NCI-H1105 (cell line): Measurements from ENCODE around the gene INTU.
A peak's percentile ranks its signal among the peaks of the same experiment; 100 is the strongest.
"Not testable (repeated sequence)": the region's sequence is repeated elsewhere in the genome, so short reads cannot be mapped to it uniquely, and the experiment has no call there.

ENCODE experiments used
- DNase-seq: peaks from one replicate; lab custom pipeline; 2025; lab: John Stamatoyannopoulos, UW

Gene INTU

DNA sequence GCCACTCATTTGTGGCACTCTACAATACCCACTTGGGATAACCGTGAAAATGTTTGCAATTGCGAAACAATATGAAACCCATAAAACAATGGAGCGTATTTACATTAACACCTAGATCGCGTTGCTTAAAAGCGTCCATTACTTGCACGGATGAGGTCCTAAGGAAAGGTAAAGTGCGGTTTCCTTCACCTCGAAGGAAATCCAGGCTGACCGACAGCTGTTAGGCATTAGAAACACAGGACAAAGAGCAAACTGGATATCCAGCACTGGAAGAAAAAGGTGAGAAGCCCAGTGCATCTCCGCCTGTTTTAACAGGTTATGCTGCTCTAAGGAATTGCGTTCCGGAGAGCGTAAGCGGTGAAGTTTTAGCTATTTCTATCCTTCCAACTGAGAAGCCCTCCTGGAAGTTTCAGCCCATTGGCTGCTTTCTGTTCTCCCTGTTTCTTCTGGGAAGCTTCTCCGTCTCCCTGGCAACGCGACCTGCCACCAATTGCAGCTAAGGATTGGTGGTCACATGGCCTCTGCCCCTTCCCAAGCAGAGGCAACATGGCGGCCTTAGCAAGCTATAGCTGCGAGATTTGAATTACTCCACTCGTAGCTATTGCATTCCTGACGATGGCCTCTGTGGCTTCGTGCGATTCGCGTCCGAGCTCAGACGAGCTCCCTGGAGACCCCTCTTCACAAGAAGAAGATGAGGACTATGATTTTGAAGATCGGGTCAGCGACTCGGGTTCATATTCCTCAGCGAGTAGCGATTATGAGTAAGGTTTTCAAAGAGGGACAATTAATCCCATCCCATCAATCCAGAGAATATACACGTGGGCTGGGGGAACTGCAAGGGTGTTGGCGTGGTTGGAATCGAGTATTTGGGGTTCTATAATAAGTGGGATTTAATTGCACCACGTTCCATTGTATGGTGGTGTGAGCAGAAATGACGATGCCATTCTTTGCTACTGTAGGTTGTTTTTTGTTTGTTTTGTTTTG is at the start of gene INTU:
INTU (plus strand) TSS at position 538 of the 984 bp plus-strand sequence; CDS start at position 616, 78 bp downstream.
- peak; percentile 80 for DNase-seq

DNA sequence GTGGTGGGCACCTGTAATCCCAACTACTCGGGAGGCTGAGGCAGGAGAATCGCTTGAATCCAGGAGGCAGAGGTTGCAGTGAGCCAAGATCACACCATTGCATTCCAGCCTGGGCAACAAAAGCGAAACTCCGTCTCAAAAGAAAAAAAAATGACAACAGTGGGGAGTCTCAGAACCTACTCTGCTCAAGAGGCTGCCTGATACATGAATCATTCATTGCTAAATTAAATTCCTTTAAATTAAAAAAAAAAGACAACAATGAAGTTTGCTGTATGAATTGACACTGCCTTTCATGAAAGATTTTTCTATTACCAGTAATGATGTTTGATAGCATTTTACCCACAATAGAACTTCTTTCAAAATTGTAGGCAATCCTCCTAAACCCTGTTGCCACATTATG is 46.3 kb upstream of the INTU start:
- not testable (repeated sequence) for DNase-seq

DNA sequence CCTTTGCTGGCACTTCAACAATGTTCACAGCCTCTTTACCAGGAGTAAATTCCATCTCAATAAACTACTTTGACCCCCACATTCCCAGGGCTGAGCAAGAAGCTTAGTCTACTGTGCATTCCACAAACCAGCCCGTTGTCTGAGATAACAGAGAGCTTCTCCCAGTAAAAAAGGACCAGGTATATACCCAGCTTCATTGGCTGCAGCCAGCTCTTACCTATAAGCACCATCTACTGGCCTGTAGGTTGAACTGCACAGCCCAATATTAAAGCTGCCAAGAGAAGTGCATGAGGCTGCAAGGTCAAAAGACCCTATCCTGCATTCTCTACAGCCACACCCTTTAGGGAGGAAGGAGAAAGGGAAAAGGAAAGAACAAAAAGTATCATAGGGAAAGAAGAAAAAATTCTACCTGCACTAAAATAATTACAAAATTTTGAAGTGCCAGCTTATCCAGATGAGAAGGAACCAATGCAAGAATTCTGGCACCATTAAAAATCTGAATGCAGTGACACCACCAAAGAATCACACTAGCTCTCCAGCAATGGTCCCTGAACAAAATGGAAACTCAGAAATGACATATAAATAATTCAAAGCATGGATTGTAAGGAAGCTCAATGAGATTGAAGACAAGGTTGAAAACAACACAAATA is 45.7 kb upstream of the INTU start:
- no peak for DNase-seq

DNA sequence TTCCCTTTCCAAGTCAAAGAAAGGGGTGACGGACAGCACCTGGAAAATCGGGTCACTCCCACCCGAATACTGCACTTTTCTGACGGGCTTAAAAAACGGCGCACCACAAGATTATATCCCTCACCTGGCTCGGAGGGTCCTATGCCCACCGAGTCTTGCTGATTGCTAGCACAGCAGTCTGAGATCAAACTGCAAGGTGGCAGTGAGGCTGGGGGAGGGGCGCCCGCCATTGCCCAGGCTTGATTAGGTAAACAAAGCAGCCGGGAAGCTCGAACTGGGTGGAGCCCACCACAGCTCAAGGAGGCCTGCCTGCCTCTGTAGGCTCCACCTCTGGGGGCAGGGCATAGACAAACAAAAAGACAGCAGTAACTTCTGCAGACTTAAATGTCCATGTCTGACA is 43.6 kb upstream of the INTU start:
- not testable (repeated sequence) for DNase-seq

DNA sequence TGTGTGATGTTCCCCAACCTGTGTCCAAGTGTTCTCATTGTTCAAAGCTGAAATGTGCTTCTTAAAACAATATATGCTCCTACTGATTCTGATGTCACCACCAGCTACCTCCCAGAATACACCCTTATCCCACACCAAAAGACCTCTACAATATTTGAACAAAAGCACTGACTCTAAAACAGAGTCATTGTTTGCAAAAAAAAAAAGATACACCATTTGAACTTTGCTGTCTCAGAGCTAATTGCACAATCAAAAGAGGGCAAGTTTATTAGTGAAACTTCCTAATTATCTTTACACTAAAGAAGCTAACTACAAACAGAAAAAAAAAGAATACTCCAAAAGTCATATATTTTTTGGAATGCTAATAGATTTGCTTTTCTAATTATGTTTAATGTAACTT is 34.1 kb upstream of the INTU start:
- DNase-seq: no peak

DNA sequence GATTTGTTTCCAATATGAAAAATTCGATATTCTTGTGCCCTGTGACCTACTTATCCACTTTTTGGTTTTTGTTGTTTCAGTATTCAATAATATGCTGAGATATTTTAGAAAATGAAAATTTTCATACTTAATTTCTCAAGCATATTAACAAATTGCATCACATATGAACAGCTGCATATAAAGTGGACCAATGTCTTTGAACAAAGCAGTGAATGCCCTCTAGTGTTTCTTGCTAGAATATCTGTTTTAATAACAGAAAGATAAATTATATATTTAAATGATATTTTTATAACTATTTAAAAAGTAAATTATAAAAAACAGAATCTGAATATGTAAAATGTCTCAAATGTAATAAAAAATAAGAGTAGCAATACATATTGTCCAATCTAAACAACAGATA is 31.7 kb upstream of the INTU start:
- no peak for DNase-seq

DNA sequence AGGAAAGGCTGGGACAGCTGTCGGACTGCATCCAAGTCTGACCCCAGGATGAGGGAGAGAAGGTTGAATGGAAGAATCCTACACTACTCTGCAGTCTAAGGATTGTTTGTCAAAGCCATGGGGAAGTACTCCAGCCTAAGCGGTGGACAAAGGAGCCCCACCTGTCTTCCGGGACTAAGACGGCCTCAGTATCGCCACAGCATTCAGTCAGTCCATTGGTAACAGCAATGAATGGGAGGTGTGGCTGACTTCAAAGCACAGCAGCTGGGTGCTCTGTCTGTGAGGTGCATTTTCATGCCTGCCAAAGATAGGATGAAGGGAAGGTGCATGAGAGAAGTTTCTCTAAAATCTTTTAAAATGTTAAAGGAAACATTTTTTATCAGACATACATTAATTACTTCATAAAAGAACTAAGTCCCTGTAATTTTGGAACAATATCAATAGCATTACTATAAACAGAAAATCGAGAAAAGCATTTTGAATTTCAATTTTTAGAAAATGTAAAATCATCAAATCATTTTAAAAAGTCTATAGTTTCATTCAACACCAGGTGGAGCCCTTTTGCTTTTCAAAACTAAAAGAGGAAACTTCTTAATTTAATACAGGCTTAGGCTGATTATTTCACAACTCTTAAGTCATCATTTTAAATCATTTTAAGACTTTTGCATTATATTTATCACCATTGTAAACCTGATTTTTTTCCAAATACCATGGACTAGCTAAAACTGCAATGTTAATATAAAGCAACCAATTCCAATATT is 27.6 kb upstream of the INTU start:
- DNase-seq: no peak

DNA sequence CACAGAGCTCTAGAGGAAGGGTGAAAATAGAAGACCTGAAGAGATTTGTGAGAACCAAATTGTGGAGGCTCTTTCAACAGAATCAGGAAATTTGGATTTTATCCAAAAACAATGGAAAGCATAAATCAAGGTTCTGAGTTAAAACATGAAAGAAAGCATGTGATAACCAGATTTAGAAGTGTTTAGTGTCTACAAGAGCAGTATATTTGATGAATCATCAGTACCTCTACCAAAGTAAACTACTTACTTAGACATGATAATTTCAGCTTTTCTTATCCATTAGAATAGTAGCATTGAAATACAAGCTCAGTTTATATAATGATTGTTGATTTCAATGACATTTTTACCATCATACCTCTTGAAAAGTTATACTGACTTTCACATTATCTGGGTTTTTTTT is 25.9 kb upstream of the INTU start:
- DNase-seq: no peak

DNA sequence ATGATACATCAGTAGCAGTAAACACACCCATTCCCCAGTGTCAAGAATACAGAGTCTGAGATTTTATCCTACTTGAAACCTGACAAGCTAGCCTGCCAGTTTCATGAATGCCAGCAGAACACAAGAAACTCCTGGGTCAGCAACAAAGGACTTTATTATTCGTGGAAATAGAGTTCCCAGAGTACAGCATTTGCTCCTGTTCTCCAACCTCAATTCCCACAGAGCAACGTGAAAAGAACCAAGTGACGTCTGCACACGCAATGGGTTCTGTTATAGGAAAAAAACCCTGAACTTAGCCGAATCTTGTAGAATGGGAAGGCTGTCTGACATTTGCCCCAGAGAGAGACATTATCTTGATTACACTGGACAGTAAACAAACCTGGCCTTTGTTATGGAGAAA is 23.3 kb upstream of the INTU start:
- DNase-seq: no peak

DNA sequence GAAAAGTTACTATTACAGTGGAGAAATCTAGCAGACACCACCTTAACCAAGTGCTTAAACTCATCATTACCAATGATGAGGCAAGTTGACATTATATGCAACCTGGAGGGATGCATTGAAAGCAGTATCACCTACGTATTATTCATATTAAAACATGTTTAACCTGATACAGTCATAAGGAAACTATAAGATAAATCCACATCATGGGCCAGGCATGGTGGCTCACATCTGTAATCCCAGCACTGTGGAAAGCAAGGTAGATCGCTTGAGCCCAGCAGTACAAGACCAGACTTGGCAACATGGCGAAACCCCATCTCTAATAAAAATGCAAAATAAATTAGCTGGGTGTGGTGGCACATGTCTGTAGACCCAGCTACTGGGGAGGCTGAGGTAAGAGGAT is 22.3 kb upstream of the INTU start:
- no peak for DNase-seq

DNA sequence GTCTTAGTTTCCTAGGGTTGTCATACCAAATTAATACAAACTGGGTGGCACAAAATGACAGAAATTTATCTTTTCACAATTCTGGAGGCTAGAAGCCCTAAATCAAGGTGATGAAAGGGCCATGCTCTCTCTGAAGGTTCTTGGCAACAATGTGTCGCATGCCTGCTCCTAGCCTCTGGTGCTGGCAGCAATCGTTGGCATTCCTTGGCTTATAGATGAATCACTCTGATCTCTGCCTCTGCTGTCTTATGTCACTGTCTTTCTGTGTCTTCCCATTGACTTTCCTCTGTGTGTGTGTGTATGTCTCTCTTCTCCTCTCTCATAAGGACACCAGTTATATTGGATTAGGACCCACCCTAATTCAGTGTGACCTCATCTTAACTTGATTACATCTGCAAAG is 15.9 kb upstream of the INTU start:
- no peak for DNase-seq

DNA sequence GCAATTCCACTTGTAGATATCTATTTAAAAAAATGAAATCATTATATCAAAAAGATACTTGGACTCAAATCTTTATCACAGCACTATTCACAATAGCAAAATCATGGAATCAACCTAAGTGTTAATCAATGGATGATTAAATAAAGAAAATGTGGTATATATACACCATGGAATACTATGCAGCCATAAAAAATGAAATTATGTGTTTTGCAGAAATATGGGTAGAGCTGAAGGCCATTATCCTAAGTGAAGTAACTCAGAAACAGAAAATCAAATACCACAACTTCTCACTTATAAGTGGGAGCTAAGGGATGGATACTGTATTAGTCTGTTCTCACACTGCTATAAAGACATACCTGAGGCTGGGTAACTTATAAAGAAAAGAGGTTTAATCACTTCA is 14.3 kb upstream of the INTU start:
- no peak for DNase-seq

DNA sequence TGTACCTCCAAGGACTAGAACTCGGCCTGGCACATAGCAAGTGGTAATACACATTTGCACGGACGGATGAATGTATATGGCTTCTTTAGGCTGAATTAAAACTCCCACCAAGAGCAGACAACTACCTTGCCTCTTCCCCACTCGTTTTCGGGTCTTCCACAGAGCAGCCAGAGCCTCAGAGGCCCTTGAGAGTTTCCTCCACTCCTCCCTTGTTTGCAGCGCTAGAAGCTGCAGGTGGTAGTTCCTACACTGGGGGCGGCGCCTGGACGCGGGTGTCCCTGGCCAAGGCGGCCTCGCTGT is 10.2 kb upstream of the INTU start:
- DNase-seq: no peak

DNA sequence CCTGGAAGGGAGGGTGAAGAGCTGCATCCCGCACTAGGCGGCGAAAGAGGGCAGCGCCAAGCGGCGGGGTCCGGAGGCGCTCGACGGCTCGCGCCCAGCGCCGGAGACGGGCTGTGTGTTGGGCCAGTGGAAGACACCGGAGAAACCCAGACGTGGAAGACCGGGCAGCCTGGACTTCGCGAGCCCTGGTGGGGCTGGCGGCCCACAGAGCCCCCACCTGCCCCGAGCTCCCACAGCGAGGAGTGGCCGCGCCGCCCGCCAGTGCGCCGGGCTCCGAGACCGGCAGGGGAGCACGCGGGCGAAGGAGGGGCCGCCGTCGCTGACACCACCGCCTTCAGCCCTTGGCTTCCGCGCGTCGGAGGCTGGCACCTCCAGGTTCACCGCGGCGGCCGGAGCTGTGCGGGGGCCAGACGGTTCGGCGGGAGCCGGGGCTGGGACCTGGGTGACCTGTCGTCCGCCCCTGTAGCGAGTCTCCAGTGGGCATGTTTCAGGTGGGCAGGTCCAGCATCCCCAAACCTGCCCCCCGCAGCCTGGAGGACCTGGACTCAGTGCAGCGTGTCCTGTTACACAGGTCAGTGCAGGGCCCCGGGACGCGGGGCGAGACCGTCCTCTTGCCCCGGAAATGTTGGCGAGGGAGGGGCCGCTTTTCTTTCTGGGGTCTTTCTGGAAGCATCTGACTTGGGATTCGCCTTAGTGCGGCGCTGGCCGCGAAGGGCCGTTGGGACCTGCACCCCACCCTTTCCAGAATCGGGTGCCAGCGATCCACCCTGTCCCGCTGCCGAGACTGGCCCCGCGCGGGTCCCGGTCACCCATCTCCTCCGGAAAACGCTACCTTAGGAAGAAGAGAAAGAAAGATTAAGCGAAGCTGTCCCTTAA is 9.6 kb upstream of the INTU start:
- no peak for DNase-seq

DNA sequence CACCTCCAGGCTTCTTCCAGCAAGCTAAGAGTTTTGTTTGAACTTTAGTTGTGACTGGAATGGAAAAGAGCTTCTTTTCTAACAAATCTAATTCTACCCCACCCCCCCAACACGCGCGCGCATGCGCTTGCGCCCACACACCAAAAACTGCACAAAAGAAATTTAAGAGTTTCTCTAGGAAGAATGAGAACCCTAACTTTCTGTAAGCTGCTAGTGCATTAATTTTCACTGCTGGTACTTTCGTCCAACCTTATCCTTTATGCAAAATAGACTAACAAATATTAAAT is 9.0 kb upstream of the INTU start:
- no peak for DNase-seq

DNA sequence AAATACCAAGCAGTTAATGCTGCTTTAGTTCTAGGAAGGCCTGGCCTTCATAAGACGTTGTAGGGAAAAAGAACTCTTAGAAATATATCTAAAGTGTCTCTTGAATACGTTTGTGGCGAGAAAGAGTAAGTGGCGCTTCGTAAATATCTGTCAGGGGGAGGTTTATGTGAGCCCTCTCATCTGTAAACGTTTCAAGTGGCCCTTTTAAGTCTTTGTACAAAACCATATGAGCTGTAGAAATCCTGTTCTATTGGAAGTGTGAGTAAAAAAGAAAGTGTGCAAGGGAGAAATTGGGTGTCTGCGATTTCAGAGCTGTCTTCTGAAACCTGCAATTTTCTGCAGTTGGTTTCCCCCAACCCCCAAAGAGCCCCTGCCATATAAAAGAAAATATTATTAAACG is 8.6 kb upstream of the INTU start:
- no peak for DNase-seq

DNA sequence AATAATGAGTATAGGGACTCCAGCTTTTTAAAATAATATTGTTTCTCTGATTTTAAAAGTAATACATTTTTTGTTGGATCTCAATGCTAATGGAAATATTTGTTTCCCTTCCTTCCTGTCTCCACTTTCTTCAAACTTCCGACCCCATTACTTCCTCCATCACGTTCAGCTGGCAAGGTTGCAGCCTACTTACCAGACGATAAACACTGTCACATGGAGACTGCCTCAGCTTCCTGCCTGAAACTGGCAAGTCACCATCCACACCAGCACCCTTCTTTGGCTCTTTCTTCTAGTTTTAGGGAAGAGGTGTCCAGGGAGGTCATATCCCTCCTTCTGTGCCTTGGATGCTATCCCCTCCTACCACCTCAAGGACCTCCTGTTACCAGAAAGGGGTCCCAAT is 3.4 kb upstream of the INTU start:
- DNase-seq: no peak

DNA sequence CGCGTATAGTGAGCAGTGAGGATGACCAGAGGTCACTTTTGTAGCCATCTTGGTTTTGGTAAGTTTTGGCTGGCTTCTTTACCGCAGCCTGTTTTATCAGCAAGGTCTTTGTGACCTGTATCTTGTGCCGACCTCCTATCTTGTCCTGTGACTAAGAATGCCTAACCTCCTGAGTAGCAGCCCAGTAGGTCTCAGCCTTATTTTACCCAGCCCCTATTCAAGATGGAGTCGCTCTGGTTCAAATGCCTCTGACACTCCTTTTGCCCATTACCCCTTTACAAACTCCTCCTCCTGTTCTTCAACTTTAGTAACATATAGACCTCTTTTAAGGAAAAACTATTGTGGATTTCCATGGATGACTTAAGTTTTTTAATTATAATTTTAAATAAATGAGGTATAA is 2.6 kb upstream of the INTU start:
- no peak for DNase-seq

DNA sequence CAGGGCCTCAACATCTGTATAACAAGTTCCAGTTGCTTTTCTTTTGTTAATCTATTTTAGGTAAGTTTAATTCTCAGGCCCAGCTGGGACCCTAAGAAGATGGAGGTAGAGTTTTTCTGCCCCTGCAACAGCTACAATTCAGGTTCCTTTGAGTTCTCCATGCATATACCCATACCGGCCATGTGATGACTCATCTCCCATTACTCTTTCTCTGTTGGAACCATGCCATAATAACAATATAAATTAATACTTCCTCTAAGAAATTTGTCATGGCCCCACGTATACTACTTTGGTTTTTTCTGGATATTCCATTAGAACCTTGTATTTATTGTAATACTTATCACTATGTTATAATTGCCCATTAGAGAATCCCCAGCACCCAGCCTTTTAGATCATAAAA is 1.3 kb upstream of the INTU start:
- DNase-seq: no peak

DNA sequence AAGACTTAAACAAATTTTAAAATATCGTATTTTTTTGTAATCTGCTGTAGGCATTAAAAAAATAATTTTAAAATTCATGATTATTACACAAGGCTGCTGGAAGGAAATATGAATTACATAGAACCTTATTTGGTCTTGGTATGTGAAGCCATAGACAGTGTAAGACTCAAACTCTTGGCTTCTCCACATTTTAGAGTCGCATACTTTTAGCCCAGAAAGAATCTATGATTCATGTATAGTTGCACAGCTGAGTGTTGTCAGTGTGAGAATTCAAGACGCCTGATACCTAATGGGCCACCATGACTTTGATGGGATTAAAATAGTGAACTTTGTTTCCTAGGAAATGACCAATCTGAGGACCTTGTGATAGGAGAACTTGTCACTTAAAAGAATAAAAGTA is 1.4 kb downstream of the INTU start:
- no peak for DNase-seq

DNA sequence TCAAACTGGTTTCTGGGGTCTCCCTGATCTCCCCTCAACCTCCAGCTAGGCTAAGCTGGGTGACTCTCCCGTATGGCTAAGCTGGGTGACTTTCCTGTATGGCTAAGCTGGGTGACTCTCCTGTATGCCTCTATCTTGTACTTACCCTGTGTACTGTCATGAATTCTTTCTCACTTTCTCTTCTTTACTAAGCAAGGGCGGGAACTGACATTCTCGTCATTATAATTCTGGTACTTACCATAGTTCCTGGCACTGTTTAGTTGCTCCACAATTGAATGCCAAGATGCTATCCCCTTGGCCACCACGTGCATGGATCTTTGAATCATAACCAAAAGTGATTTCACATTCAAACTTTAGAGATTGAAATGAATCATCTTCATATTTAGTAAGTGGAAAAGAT is 8.8 kb downstream of the INTU start:
- DNase-seq: no peak

DNA sequence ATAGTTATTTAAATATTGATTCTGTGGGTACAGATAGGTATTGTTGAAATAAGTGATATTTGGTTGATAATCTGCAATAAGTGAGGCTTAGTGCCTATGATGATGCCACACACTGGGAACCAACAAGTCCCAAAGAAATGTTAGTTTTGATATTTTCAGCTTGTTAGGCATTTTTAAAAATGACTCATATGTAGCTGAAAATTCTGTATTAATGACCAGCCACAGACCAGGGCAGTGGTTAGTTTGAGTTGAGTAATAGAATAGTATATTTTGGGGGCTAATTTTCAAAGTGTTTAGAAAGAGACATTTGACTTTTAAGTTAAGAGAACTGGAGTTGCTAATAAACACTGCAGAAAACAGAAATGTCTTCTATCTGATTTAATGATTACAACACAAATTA is 9.4 kb downstream of the INTU start:
- no peak for DNase-seq
